ENCODE results near the gene DPH6. TPM values are rescaled to one million over a fixed set of nuclear protein-coding genes. Genes with fewer than 3 reads are reported as not detected.
"Not testable (repeated sequence)": the region's sequence is repeated elsewhere in the genome, so short reads cannot be mapped to it uniquely, and the experiment has no call there.

The DPH6 gene
- total RNA-seq, 1 donor from 2014 or later: 14.2 TPM

DNA sequence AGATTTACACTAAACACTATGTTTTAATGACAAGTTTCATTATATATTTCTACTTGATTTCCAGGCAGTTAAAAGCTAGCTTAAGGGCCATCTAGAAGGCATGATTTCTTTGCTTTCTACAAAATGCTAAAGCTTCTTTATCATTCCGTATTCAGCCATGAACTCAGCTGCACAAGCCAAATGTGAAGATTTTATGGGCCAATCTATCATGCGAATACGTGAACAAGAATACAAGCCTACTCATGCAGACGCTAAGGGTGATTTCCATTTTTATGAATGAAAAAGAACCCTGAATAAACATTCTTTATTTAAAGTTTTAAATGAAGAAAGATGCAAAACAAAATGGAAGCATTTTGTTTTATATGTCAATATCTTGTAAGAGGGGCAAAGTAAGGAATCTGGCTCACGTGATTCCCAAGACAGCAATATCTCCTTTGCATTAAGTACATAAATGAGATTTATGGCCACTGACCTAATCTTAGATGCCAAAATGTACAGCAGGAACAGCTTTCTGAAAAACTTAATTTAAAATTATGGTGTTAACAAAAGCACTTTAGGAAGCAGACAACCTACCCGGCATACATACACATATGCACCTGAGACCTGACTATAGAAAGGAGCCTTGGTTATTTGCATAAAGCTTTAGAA lies 215.8 kb downstream of the DPH6 start:
- TF ChIP-seq, protein P1, sequence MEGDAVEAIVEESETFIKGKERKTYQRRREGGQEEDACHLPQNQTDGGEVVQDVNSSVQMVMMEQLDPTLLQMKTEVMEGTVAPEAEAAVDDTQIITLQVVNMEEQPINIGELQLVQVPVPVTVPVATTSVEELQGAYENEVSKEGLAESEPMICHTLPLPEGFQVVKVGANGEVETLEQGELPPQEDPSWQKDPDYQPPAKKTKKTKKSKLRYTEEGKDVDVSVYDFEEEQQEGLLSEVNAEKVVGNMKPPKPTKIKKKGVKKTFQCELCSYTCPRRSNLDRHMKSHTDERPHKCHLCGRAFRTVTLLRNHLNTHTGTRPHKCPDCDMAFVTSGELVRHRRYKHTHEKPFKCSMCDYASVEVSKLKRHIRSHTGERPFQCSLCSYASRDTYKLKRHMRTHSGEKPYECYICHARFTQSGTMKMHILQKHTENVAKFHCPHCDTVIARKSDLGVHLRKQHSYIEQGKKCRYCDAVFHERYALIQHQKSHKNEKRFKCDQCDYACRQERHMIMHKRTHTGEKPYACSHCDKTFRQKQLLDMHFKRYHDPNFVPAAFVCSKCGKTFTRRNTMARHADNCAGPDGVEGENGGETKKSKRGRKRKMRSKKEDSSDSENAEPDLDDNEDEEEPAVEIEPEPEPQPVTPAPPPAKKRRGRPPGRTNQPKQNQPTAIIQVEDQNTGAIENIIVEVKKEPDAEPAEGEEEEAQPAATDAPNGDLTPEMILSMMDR (IDR thresholded peaks at IDR 0.05; ENCODE audit: partially characterized antibody, unreplicated experiment): no peak
- no peak overlapping the region for H3K4me3 Mint-ChIP-seq (ENCODE audit: unreplicated experiment)
- no peaks in the 10 kb centered on the region for H3K27me3 Mint-ChIP-seq (ENCODE audit: unreplicated experiment)
- no peaks in the 10 kb centered on the region for H3K9me3 Mint-ChIP-seq (ENCODE audit: unreplicated experiment)
- no peak for DNase-seq
- no peaks in the 10 kb centered on the region for H3K36me3 Mint-ChIP-seq (ENCODE audit: unreplicated experiment)
- no peaks in the 10 kb centered on the region for H3K4me1 Mint-ChIP-seq (ENCODE audit: low read depth, unreplicated experiment)
- no peak overlapping the region for H3K27ac Mint-ChIP-seq (ENCODE audit: unreplicated experiment)

- no peaks in the 10 kb centered on the region for H3K36me3 Mint-ChIP-seq (ENCODE audit: unreplicated experiment)
- no peak for DNase-seq
- TF ChIP-seq, protein P1 (IDR thresholded peaks at IDR 0.05; ENCODE audit: partially characterized antibody, unreplicated experiment): no peak
- no peaks in the 10 kb centered on the region for H3K27me3 Mint-ChIP-seq (ENCODE audit: unreplicated experiment)
- no peaks in the 10 kb centered on the region for H3K4me1 Mint-ChIP-seq (ENCODE audit: low read depth, unreplicated experiment)
- H3K27ac Mint-ChIP-seq (ENCODE audit: unreplicated experiment): no peak overlapping the region
- H3K9me3 Mint-ChIP-seq (ENCODE audit: unreplicated experiment): no peaks in the 10 kb centered on the region
- H3K4me3 Mint-ChIP-seq (ENCODE audit: unreplicated experiment): no peak overlapping the region
Measured at GRCh38 chr15:35329521-35329961, 216.4 kb downstream of the DPH6 start.

DNA sequence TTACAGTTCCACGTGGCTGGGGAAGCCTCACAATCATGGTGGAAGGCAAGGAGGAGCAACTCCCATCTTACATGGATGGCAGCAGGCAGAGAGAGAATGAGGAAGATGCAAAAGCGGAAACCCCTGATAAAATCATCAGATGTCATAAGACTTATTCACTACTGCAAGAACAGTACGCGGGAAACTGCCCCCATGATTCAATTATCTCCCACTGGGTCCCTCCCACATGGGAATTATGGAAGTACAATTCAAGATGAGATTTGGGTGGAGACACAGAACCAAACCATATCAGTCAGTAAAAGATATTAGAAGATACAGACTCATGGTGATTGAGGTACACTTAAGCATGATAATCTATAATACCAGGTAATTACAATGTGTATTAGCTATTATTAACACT lies 217.1 kb downstream of the DPH6 start:
- not testable (repeated sequence) for H3K36me3 Mint-ChIP-seq (ENCODE audit: unreplicated experiment); H3K27me3 Mint-ChIP-seq (ENCODE audit: unreplicated experiment); H3K4me3 Mint-ChIP-seq (ENCODE audit: unreplicated experiment); H3K9me3 Mint-ChIP-seq (ENCODE audit: unreplicated experiment); H3K27ac Mint-ChIP-seq (ENCODE audit: unreplicated experiment); DNase-seq; H3K4me1 Mint-ChIP-seq (ENCODE audit: low read depth, unreplicated experiment)

GRCh38 chr15:35327789-35328188 lies 218.2 kb downstream of the DPH6 start:
- H3K9me3 Mint-ChIP-seq (ENCODE audit: unreplicated experiment): no peaks in the 10 kb centered on the region
- H3K27me3 Mint-ChIP-seq (ENCODE audit: unreplicated experiment): no peaks in the 10 kb centered on the region
- H3K4me3 Mint-ChIP-seq (ENCODE audit: unreplicated experiment): no peak overlapping the region
- H3K27ac Mint-ChIP-seq (ENCODE audit: unreplicated experiment): no peak overlapping the region
- no peaks in the 10 kb centered on the region for H3K36me3 Mint-ChIP-seq (ENCODE audit: unreplicated experiment)
- no peaks in the 10 kb centered on the region for H3K4me1 Mint-ChIP-seq (ENCODE audit: low read depth, unreplicated experiment)
- TF ChIP-seq, protein P1 (IDR thresholded peaks at IDR 0.05; ENCODE audit: partially characterized antibody, unreplicated experiment): no peak
- DNase-seq: no peak

DNA sequence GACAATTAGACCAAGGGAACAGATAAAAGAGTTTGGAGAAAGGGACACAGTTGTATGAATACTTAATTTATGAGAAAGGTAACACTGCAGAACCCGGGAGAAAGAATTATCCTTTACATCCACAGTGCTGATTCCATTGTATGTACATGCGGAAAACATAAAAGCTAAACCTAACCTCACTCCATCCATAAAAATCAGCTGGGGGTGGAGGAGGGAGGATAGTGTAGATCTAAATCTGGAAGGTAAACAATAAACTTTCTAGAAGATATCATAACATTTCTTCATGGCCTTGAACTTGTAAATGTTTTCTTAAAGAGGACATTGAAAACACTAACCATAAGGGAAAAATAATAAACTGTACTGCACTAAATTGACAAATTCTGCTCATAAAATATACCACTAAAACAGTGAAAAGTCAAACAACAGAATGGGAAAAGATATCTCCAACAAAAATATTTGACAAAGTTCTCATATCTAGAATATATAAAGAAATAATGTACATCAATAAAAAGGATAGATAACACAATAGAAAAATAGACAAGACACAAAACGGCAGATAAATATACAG lies 220.5 kb downstream of the DPH6 start:
- H3K36me3 Mint-ChIP-seq (ENCODE audit: unreplicated experiment): no peaks in the 10 kb centered on the region
- no peaks in the 10 kb centered on the region for H3K27me3 Mint-ChIP-seq (ENCODE audit: unreplicated experiment)
- DNase-seq: no peak
- H3K27ac Mint-ChIP-seq (ENCODE audit: unreplicated experiment): no peak overlapping the region
- H3K4me1 Mint-ChIP-seq (ENCODE audit: low read depth, unreplicated experiment): no peaks in the 10 kb centered on the region
- H3K4me3 Mint-ChIP-seq (ENCODE audit: unreplicated experiment): no peak overlapping the region
- TF ChIP-seq, protein P1 (IDR thresholded peaks at IDR 0.05; ENCODE audit: partially characterized antibody, unreplicated experiment): no peak
- no peaks in the 10 kb centered on the region for H3K9me3 Mint-ChIP-seq (ENCODE audit: unreplicated experiment)
